SH-SY5Y (cell line): ENCODE data around the gene LAIR2.

ENCODE experiments used
- GATA2 ChIP-seq: IDR thresholded peaks from 2 replicates; pipeline ENCODE4 v1.6.1; 2011; ENCODE audit warnings: mild to moderate bottlenecking, low read depth, low read length
- GATA3 ChIP-seq: IDR thresholded peaks from 2 replicates; pipeline ENCODE4 v1.6.1; 2011; ENCODE audit warnings: low read depth, mild to moderate bottlenecking, low read length, moderate library complexity

DNA sequence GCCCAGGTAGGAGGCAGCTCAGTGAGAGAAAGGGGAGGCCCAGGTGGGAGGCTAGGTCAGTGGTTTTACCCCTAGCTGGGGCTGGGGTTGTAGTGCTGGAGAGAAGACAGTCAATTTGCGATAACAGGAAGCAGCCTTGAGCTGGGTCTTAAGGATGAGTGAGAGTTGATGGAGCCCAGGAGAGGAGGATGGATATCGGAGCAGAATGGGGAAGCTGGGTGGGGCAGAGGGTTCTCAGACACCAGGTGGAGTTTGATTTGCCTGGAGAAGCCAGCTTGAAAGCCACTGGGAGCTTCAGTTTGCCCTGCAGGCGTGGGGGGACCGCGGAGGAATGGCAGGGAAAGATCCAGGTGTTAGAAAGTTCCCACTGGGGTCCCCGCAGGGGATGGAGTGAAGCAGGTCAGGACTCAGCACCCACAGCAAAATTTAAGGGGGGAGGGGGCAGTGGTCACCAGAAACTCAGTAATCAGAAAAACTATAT lies 28.7 kb upstream of the LAIR2 start:
- TF ChIP-seq GATA2 (no peak), GATA3 (no peak)
